Ishikawa (cell line): ENCODE data around the gene PID1.

Experiments
- CEBPB ChIP-seq: IDR thresholded peaks from 2 replicates; pipeline ENCODE4 v1.6.1; 2012
- CREB1 ChIP-seq: IDR thresholded peaks from 2 replicates; pipeline ENCODE4 v1.6.1; 2012; ENCODE audit warnings: low read depth
- EGR1 ChIP-seq: IDR thresholded peaks from 2 replicates; pipeline ENCODE4 v1.6.1; 2012
- EP300 ChIP-seq: IDR thresholded peaks from 2 replicates; pipeline ENCODE4 v1.6.1; 2012; ENCODE audit warnings: borderline replicate concordance
- FOXM1 ChIP-seq: IDR thresholded peaks from 2 replicates; pipeline ENCODE4 v1.6.1; 2012; ENCODE audit warnings: low read depth, borderline replicate concordance
- NFIC ChIP-seq: IDR thresholded peaks from 2 replicates; pipeline ENCODE4 v1.6.1; 2012
- RAD21 ChIP-seq: IDR thresholded peaks from 2 replicates; pipeline ENCODE4 v1.6.1; 2012; ENCODE audit warnings: low read depth
- TAF1 ChIP-seq: IDR thresholded peaks from 2 replicates; pipeline ENCODE4 v1.6.1; 2012; ENCODE audit warnings: low read depth, mild to moderate bottlenecking
- TCF12 ChIP-seq: IDR thresholded peaks from 2 replicates; pipeline ENCODE4 v1.6.1; 2012; ENCODE audit warnings: low read depth
- TEAD4 ChIP-seq: IDR thresholded peaks from 2 replicates; pipeline ENCODE4 v1.6.1; 2012
- USF1 ChIP-seq: IDR thresholded peaks from 2 replicates; pipeline ENCODE4 v1.6.1; 2012
- YY1 ChIP-seq: IDR thresholded peaks from 2 replicates; pipeline ENCODE4 v1.6.1; 2012; ENCODE audit warnings: low read depth
- ZBTB7A ChIP-seq: IDR thresholded peaks from 2 replicates; pipeline ENCODE4 v1.6.1; 2012; ENCODE audit warnings: low read depth
- TF ChIP-seq, protein P1 (sequence below): IDR thresholded peaks from 2 replicates; pipeline ENCODE4 v1.6.1; 2012
- TF ChIP-seq, protein P2 (sequence below): IDR thresholded peaks from 2 replicates; pipeline ENCODE4 v1.6.1; 2012; ENCODE audit warnings: low read depth, mild to moderate bottlenecking

The PID1 gene

GRCh38 chr2:229160180-229160579 is 110.9 kb downstream of the PID1 start:
- TF ChIP-seq EGR1 (no peak), TCF12 (no peak), TAF1 (no peak), CREB1 (no peak), FOXM1 (no peak), TEAD4 (no peak), RAD21 (no peak), ZBTB7A (no peak), YY1 (no peak), EP300 (no peak), CEBPB (no peak), NFIC (no peak), USF1 (no peak)
- TF ChIP-seq, protein P1, sequence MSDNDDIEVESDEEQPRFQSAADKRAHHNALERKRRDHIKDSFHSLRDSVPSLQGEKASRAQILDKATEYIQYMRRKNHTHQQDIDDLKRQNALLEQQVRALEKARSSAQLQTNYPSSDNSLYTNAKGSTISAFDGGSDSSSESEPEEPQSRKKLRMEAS, result no peak
- TF ChIP-seq, protein P2, sequence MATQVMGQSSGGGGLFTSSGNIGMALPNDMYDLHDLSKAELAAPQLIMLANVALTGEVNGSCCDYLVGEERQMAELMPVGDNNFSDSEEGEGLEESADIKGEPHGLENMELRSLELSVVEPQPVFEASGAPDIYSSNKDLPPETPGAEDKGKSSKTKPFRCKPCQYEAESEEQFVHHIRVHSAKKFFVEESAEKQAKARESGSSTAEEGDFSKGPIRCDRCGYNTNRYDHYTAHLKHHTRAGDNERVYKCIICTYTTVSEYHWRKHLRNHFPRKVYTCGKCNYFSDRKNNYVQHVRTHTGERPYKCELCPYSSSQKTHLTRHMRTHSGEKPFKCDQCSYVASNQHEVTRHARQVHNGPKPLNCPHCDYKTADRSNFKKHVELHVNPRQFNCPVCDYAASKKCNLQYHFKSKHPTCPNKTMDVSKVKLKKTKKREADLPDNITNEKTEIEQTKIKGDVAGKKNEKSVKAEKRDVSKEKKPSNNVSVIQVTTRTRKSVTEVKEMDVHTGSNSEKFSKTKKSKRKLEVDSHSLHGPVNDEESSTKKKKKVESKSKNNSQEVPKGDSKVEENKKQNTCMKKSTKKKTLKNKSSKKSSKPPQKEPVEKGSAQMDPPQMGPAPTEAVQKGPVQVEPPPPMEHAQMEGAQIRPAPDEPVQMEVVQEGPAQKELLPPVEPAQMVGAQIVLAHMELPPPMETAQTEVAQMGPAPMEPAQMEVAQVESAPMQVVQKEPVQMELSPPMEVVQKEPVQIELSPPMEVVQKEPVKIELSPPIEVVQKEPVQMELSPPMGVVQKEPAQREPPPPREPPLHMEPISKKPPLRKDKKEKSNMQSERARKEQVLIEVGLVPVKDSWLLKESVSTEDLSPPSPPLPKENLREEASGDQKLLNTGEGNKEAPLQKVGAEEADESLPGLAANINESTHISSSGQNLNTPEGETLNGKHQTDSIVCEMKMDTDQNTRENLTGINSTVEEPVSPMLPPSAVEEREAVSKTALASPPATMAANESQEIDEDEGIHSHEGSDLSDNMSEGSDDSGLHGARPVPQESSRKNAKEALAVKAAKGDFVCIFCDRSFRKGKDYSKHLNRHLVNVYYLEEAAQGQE, result no peak

GRCh38 chr2:229159405-229159804 is 111.7 kb downstream of the PID1 start:
- TF ChIP-seq EGR1 (no peak), NFIC (no peak), CREB1 (no peak), YY1 (no peak), TCF12 (no peak), RAD21 (no peak)

DNA sequence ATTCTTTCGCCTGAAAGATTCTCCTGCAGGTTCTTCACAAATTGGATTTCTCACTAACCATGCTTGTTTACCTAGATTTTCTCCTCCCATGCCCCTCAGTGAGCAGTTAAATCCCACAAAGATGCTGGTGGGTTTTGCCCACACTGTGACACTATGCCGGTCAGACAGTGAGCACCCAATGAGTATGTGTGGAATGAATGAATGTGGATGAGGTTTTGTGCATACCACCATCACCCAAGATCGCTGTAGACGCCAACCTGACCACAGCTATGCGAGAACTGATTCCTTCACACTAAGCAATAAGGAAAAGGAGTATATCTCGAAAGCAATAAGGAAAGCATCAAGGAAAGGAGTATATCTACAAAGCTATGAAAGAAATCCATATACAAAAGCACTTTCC is 116.7 kb downstream of the PID1 start:
- TF ChIP-seq CREB1 (no peak), TCF12 (no peak), EGR1 (no peak), TEAD4 (no peak), EP300 (no peak), CEBPB (no peak), TAF1 (no peak), USF1 (no peak), RAD21 (no peak), FOXM1 (no peak), ZBTB7A (no peak), NFIC (no peak), YY1 (no peak)
- TF ChIP-seq, protein P2, result no peak
- TF ChIP-seq, protein P1, result no peak

- no peak for TF ChIP-seq TCF12
- TF ChIP-seq CEBPB, result no peak
- TF ChIP-seq, protein P2, result no peak
- TF ChIP-seq TAF1, result no peak
These were observed 117.1 kb downstream of the PID1 start for GRCh38 chr2:229153951-229154350.

DNA sequence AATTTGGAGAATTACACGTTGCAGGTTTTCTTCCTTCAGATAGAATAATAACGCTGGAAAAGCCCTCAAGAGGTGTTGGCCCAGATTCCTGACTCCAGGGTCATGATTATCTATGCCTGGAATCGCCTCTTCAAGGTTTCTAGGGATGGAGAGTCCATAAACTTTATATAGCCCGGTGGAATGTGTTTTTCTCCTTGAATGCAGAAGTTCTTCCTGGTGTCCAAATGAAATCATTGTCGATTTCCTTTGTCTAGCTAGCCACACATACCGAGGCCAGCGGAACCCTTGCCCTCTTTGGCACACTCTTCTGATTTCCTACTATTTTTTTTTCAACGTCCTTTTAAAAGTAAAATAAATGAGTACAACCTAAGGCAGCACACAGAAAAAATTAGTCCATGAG is 117.8 kb downstream of the PID1 start:
- TF ChIP-seq EP300 (no peak), CEBPB (no peak)
- TF ChIP-seq, protein P1, result no peak
